T-helper 2 cell (primary cell): ENCODE results near the gene PTRH1.

Experiments used
- DNase-seq, 5 experiments: peaks; one replicate each; pipeline versions ENCODE4 v3.0.0 to v3.0.0-alpha.2; 2012 to 2022

The PTRH1 gene

GRCh38 chr9:127694890-127695720 is 20.4 kb downstream of the PTRH1 start:
- DNase-seq = no peak

- no peak for DNase-seq
These were observed 21.8 kb downstream of the PTRH1 start for GRCh38 chr9:127693697-127694096.

DNA sequence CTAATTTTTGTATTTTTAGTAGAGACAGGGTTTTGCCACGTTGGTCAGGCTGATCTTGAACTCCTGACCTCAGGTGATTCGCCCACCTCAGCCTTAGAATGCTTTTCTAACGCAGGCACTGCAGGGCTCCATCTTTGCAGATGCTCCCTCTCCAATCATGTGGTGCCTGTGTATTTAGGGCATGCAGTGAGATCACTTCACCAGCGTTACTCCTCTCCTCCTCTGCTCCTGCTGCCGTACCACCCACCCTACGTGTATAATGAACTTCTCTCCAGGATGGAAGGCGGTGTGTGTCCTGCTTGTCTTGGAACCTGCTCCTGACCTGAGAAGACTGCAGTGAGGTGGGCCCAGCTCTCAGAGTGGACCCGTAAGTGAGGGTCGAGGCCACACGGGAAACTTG is 22.3 kb downstream of the PTRH1 start:
- no peak for DNase-seq

- DNase-seq = no peak
These were observed 23.4 kb downstream of the PTRH1 start for GRCh38 chr9:127692071-127692470.

DNA sequence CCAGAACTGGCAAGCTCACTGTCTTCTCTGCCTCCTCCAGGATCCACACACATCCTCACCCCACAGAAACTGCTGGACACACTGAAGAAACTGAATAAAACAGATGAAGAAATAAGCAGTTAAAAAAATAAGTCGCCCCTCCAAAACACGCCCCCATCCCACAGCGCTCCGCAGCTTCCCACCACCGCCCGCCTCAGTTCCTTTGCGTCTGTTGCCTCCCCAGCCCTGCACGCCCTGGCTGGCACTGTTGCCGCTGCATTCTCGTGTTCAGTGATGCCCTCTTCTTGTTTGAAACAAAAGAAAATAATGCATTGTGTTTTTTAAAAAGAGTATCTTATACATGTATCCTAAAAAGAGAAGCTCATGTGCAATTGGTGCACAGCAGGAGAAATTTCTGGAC is 24.7 kb downstream of the PTRH1 start:
- no peak for DNase-seq

- no peak for DNase-seq
These were observed 26.0 kb downstream of the PTRH1 start for GRCh38 chr9:127689329-127690000.

DNA sequence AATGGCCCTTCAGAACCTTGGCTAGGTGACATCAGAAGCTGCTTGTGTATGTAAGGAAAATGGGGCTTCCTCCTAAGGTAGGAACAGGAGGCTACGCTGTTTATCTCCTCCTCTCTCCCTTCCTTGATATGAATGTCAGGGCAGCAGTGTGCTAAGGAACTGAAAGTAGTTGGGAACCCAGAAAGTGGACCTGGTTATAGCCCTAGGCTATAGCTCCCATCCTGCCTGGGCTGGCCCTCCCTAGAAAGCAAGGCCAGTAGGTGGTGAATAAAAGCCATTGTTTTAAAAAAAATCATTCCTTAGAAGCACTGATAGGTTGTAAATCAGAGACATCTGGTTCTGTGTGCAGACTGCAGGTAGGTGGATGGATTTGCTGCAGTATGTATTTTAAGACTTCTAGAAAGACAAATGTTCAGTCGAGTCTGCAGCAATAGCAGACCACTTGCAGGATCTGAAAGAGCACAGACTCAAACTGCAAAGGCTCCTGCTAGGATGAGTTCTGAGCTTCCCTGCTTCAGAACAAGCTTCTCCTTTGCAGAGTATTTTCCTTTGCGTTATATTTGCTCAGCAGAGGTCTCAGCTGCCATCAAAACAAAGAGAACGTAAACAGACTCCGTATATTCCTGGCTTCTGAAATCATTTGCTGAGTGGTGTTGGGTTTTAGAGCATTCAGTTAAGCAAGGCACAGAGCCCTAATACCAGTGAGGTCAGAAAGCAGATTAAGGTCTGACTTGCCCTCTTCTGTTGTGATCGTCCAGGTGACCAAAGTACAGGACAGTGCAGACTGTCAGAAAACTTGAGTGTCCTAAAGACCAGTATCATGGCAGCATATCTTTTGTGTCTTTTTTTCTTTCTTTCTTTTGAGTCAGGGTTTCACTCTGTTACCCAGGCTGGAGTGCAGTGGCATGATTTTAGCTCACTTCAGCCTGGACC is 28.7 kb downstream of the PTRH1 start:
- DNase-seq = no peak

GRCh38 chr9:127684576-127684975 is 30.9 kb downstream of the PTRH1 start:
- DNase-seq = no peak

GRCh38 chr9:127683723-127684122 is 31.7 kb downstream of the PTRH1 start:
- no peak for DNase-seq

GRCh38 chr9:127682351-127683136 is 32.9 kb downstream of the PTRH1 start:
- DNase-seq = no peak

DNA sequence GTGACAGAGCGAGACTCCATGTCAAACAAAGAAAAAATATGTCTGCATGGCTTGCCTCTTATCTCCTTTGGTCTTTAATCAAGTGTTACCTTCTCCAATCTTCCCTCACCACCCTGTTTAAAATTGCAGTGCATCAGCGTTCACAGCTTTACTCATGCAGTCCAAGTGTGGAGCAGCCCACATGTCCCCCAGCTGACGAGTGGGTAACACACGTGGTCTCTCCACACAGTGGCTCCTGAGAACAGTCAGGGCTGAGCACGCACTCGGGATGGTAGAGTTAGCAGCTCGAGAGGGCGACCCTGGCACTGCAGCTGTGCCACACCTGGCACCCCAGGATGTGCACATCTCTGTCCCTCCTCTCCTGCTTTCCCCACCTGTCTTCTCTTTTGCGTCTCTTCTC is 34.6 kb downstream of the PTRH1 start:
- DNase-seq = no peak

GRCh38 chr9:127680226-127680625 is 35.2 kb downstream of the PTRH1 start:
- no peak for DNase-seq

DNA sequence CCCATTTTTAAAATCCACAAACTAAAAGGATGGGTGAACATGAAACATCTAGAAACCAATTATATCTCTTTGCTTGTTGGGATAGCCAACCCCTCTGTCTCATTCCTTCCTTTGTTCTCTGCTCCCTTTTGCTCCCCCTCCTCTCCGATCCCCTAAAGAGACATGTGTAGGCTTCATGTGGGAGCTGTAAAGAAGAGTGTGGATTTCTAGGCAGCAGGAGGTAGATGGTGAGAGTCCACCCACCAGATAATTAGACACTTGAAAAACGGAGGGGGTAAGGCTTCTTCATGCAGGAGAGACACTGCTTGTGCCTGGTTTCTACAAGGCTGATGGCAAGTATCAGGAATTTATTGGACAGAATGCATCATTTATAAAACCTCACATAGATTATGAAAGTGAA is 36.0 kb downstream of the PTRH1 start:
- DNase-seq = no peak

- DNase-seq = no peak
These were observed 38.8 kb downstream of the PTRH1 start for GRCh38 chr9:127676638-127677037.

- DNase-seq = no peak
These were observed 42.2 kb downstream of the PTRH1 start for GRCh38 chr9:127673234-127673633.

- no peak for DNase-seq
These were observed 47.6 kb downstream of the PTRH1 start for GRCh38 chr9:127667906-127668305.

GRCh38 chr9:127667127-127667844 is 48.2 kb downstream of the PTRH1 start:
- no peak for DNase-seq

GRCh38 chr9:127664678-127665507 is 50.6 kb downstream of the PTRH1 start:
- no peak for DNase-seq

GRCh38 chr9:127664324-127664677 is 51.2 kb downstream of the PTRH1 start:
- no peak for DNase-seq
